Measurements from ENCODE around the gene ITGB5.

The ITGB5 gene

DNA sequence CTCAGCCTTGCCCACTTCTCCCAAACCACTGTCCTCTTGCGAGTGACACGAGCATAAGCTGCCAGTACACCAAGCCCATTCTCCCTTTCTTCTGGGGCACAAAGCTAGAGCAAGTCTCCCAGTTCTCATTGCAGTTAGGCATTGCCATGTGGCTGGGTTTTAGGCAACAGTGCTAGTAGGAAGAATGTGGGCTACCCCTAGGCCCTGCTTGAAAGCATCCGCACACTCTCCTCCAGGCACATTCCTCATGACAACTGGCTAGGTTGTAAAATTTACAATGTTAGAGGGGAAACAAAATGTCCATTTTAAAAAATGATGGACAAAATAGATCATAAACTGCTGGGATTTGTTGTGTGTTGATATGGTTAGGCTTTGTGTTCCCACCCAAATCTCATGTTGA lies 19.7 kb downstream of the ITGB5 start:
- in situ Hi-C loops (cut with HindIII; ENCODE audit: low sequenced_read_pairs), result no loop called here
- no peak for DNase-seq (ENCODE audit: low read depth)
- TF ChIP-seq, protein P1, sequence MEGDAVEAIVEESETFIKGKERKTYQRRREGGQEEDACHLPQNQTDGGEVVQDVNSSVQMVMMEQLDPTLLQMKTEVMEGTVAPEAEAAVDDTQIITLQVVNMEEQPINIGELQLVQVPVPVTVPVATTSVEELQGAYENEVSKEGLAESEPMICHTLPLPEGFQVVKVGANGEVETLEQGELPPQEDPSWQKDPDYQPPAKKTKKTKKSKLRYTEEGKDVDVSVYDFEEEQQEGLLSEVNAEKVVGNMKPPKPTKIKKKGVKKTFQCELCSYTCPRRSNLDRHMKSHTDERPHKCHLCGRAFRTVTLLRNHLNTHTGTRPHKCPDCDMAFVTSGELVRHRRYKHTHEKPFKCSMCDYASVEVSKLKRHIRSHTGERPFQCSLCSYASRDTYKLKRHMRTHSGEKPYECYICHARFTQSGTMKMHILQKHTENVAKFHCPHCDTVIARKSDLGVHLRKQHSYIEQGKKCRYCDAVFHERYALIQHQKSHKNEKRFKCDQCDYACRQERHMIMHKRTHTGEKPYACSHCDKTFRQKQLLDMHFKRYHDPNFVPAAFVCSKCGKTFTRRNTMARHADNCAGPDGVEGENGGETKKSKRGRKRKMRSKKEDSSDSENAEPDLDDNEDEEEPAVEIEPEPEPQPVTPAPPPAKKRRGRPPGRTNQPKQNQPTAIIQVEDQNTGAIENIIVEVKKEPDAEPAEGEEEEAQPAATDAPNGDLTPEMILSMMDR (IDR thresholded peaks at IDR 0.05; ENCODE audit: low read depth, low read length, missing control alignments), result no peak

DNA sequence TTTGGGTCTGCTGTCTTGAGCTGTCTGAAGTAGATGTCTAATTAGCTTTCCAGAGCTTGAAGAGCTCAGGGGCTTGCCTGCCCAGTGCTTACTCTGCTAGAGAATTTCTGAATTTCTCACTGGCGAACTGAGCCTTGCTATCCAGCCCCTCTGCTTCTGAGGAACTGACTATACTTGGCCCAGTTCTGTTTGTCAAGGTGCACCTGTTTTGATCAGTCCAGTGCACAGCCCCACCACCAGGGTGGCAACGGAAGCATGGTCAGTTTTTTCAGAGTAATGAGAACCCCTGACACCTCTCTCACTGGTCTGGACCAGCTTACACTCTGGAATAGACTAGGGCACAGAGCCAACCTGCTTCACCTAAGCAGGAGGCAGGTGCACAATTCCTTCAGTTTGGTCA lies 25.2 kb downstream of the ITGB5 start:
- in situ Hi-C loops (cut with HindIII; ENCODE audit: low sequenced_read_pairs), result loop anchor here (5.0 kb wide), 1 partner anchor 35 kb away; no protein-coding TSS in a partner anchor
- TF ChIP-seq, protein P1 (IDR thresholded peaks at IDR 0.05; ENCODE audit: low read depth, low read length, missing control alignments), result no peak

More for the DNA sequence above, 19.7 kb downstream of the ITGB5 start:
- H3K4me3 ChIP-seq (ENCODE audit: low read depth, low read length), result no peak overlapping the region

DNA sequence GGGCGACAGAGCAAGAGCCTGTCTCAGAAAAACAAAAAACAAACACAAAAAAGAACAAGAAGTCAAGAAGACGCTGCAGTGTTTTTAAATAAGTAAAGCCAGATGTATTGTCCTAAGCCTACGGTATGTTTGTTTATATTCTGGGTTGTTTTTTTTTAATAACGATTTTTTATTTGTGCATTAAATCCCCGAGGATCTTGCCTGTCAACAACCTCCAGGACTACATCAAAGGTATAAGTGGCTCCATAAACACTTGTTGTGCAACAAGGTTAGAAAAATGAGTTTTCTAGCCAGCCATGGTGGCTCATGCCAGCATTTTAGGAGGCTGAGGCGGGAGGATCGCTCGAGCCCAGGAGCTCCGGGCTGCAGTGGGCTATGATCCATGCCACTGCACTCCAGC lies 26.1 kb downstream of the ITGB5 start:
- in situ Hi-C loops (cut with HindIII; ENCODE audit: low sequenced_read_pairs), result loop anchor here (5.0 kb wide), 1 partner anchor 34 kb away; no protein-coding TSS in a partner anchor
- TF ChIP-seq, protein P1 (IDR thresholded peaks at IDR 0.05; ENCODE audit: low read depth, low read length, missing control alignments), result no peak
- no peak overlapping the region for H3K4me3 ChIP-seq (ENCODE audit: low read depth, low read length)
- no peak for DNase-seq (ENCODE audit: low read depth)

More for the DNA sequence above, 25.2 kb downstream of the ITGB5 start:
- H3K4me3 ChIP-seq (ENCODE audit: low read depth, low read length), result no peak overlapping the region
- no peak for DNase-seq (ENCODE audit: low read depth)

DNA sequence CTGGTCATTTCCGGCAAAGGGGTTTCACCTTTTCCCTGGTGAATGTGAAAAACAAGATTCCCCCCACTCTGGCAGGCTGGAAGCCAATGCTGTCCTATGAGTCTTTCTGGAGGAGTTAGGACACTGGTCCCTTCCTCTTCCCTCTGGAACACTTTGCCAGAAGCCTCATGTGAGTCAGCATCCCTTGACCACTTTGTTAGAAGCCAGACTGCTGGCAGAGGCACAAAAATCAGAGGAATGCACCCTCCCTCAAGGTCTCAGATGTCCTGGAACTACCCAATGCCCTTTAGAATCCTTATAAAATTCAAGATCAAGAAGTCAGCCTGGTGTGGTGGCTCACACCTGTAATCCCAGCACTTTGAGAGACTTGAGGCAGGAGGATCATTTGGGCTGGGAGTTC lies 26.6 kb downstream of the ITGB5 start:
- in situ Hi-C loops (cut with HindIII; ENCODE audit: low sequenced_read_pairs), result loop anchor here (5.0 kb wide), 1 partner anchor 33 kb away; no protein-coding TSS in a partner anchor
- H3K4me3 ChIP-seq (ENCODE audit: low read depth, low read length), result no peak overlapping the region
- peak; percentile 97 for DNase-seq (ENCODE audit: low read depth)

DNA sequence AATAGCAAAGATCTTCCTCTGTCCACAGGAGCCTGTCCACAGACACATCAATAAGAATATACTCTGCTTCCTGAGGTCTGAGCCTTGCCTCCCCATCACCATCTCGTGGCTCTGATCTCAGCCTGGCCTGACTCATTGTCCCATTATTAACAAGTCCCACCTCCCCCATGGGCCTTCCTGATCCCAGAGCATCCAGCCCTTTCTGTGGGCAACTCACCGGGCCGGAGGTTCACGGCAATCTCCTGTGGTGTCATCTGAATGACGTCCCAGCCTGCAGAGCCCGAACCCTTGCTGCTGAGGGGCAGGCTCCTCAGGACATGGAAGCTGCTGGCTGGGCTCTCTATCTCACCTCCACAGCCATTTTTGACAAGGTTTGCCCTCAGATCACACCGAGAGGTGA lies 28.1 kb downstream of the ITGB5 start:
- no peak overlapping the region for H3K4me3 ChIP-seq (ENCODE audit: low read depth, low read length)
- DNase-seq (ENCODE audit: low read depth), result peak; percentile 44
- in situ Hi-C loops (cut with HindIII; ENCODE audit: low sequenced_read_pairs), result no loop called here
- TF ChIP-seq, protein P1 (IDR thresholded peaks at IDR 0.05; ENCODE audit: low read depth, low read length, missing control alignments), result no peak

More for the DNA sequence above, 26.6 kb downstream of the ITGB5 start:
- TF ChIP-seq, protein P1 (IDR thresholded peaks at IDR 0.05; ENCODE audit: low read depth, low read length, missing control alignments), result no peak

DNA sequence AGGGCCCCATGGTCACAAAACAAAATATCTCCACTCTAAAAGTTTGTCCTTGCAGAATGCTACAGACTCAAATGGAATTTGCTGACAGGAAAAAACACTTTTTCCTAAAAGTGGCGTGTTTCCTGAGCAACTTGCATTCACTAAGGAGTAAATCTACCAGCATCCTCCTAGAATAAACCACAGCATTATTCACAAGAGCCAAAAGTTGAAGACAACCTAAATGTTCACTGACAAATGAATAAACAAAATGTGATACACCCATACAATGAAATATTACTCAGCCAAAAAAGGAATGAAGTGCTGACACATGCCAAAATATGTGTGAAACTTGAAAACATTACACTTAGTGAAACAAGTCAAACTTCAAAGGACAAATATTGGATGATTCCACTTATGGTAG lies 28.9 kb downstream of the ITGB5 start:
- TF ChIP-seq, protein P1 (IDR thresholded peaks at IDR 0.05; ENCODE audit: low read depth, low read length, missing control alignments), result no peak
- no peak overlapping the region for H3K4me3 ChIP-seq (ENCODE audit: low read depth, low read length)
- DNase-seq (ENCODE audit: low read depth), result peak; percentile 61
- in situ Hi-C loops (cut with HindIII; ENCODE audit: low sequenced_read_pairs), result no loop called here
